B cell (primary cell): ENCODE results near the gene TOM1L2. TPM values are rescaled to one million over a fixed set of nuclear protein-coding genes. Genes with fewer than 3 reads are reported as not detected.

Source experiments
- ATAC-seq: fragments of 200-7000 bp; cut with Tn5 transposase; one replicate; pipeline ENCODE4 v1.10.0; 2021; ENCODE audit warnings: low read depth, mild to moderate bottlenecking, moderate number of reproducible peaks, moderate library complexity
- CTCF ChIA-PET: fragments of 350-600 bp; sonication (Branson Sonifier 250); formaldehyde crosslinking; loops from one replicate; lab custom pipeline; 2021; ENCODE audit warnings: antibody characterized with exemption, inconsistent platforms; lab: Charles Lee
- POLR2A ChIA-PET: fragments of 350-600 bp; sonication (Branson Sonifier 250); formaldehyde crosslinking; loops from one replicate; lab custom pipeline; 2021; ENCODE audit warnings: antibody characterized with exemption; lab: Charles Lee
- DNase-seq: peaks from one replicate; pipeline ENCODE4 v3.0.0; 2013
- H2AFZ ChIP-seq: 2 replicates; pipeline ENCODE4 v1.6.1; 2012; ENCODE audit warnings: mild to moderate bottlenecking, low read depth, low read length; ENCODE audit not compliant: insufficient read depth, poor library complexity, severe bottlenecking
- H3K27ac ChIP-seq, 2 donors: 1 replicate in 1 of 2; 2 replicates in 1 of 2; pipeline ENCODE4 v1.5.1; 2012 to 2013; ENCODE audit warnings: low read length in 2 of 2, mild to moderate bottlenecking in 2 of 2, moderate library complexity in 1 of 2
- H3K27me3 ChIP-seq, 4 experiments: fragments of 200-600 bp in 1 of 4; sonication (generic) in 1 of 4; replicated peaks in 1 of 4; 1 replicate in 2 of 4; 2 replicates in 2 of 4; pipeline versions ENCODE4 v1.6.1 to v1.7.0; 2013 to 2016; ENCODE audit warnings: low read length in 3 of 4, mild to moderate bottlenecking in 2 of 4, mixed read lengths in 1 of 4, moderate library complexity in 1 of 4; ENCODE audit not compliant: insufficient read depth in 4 of 4, control insufficient read depth in 3 of 4; ENCODE audit errors: control extremely low read depth in 1 of 4
- H3K36me3 ChIP-seq, 2 experiments: replicated peaks in 1 of 2; 1 replicate in 1 of 2; 2 replicates in 1 of 2; pipeline versions ENCODE4 v1.6.1 to v1.7.1; 2013; ENCODE audit warnings: low read length in 1 of 2; ENCODE audit not compliant: insufficient read depth in 2 of 2, control insufficient read depth in 1 of 2; ENCODE audit errors: control extremely low read depth in 1 of 2, extremely low read depth in 1 of 2
- H3K4me1 ChIP-seq, 2 donors: fragments of 200-600 bp in 1 of 2; sonication (generic) in 1 of 2; 1 replicate in 1 of 2; 2 replicates in 1 of 2; pipeline versions ENCODE4 v1.5.1 to v1.6.1; 2013 to 2017; ENCODE audit warnings: low read length in 2 of 2; ENCODE audit not compliant: control insufficient read depth in 2 of 2, insufficient read depth in 2 of 2
- H3K4me2 ChIP-seq: replicated peaks from 2 replicates; pipeline ENCODE3; 2012; ENCODE audit warnings: mild to moderate bottlenecking, low read depth, low read length; ENCODE audit not compliant: poor library complexity, severe bottlenecking
- H3K4me3 ChIP-seq, 5 experiments: fragments of 200-600 bp in 1 of 5; sonication (generic) in 1 of 5; 1 replicate in 3 of 5; 2 replicates in 2 of 5; pipeline versions ENCODE4 v1.5.1 to v1.7.0; 2011 to 2016; ENCODE audit warnings: low read length in 4 of 5, mild to moderate bottlenecking in 4 of 5, low read depth in 2 of 5, control low read depth in 1 of 5, moderate library complexity in 1 of 5; ENCODE audit not compliant: insufficient read depth in 1 of 5; ENCODE audit errors: control extremely low read depth in 1 of 5, extremely low read depth in 1 of 5
- H3K79me2 ChIP-seq: fragments of 200-600 bp; sonication (generic); one replicate; pipeline ENCODE4 v1.6.0; 2016; ENCODE audit warnings: low read length; ENCODE audit not compliant: control insufficient read depth, insufficient read depth
- H3K9ac ChIP-seq: fragments of 200-600 bp; sonication (generic); 2 replicates; pipeline ENCODE4 v1.6.1; 2017; ENCODE audit warnings: mild to moderate bottlenecking, low read length, moderate library complexity
- H3K9me3 ChIP-seq, 3 donors: one replicate each; pipeline versions ENCODE4 v1.6.1 to v1.7.1; 2013; ENCODE audit warnings: low read length in 2 of 3; ENCODE audit not compliant: control insufficient read depth in 2 of 3, insufficient read depth in 1 of 3; ENCODE audit errors: control extremely low read depth in 1 of 3
- H4K20me1 ChIP-seq: 2 replicates; pipeline ENCODE4 v1.6.0; 2012; ENCODE audit warnings: mild to moderate bottlenecking, low read length; ENCODE audit not compliant: insufficient read depth, control insufficient read depth, poor library complexity, severe bottlenecking
- H3K27ac Mint-ChIP-seq: one replicate; pipeline ENCODE4 v1.8.0; 2021; ENCODE audit warnings: mixed read lengths
- H3K27me3 Mint-ChIP-seq: one replicate; pipeline ENCODE4 v1.8.0; 2021; ENCODE audit warnings: mixed read lengths
- H3K4me1 Mint-ChIP-seq: one replicate; pipeline ENCODE4 v1.8.0; 2021; ENCODE audit warnings: mixed read lengths
- H3K4me3 Mint-ChIP-seq: one replicate; pipeline ENCODE4 v1.8.0; 2021; ENCODE audit warnings: mixed read lengths
- H3K9me3 Mint-ChIP-seq: one replicate; pipeline ENCODE4 v1.8.0; 2022; ENCODE audit warnings: mixed read lengths; ENCODE audit not compliant: insufficient read depth
- EZH2 ChIP-seq: IDR thresholded peaks from 2 replicates; pipeline ENCODE4 v1.6.1; 2012; ENCODE audit warnings: borderline replicate concordance, low read depth, mild to moderate bottlenecking, moderate library complexity, low read length; ENCODE audit not compliant: insufficient read depth, poor library complexity, severe bottlenecking
- WGBS: methylation state at CpG from one replicate; pipeline ENCODE4 v1.1.5; 2013; ENCODE audit warnings: missing lambda C conversion rate; ENCODE audit not compliant: insufficient coverage; 5-methylcytosine and 5-hydroxymethylcytosine counted together
- intact Hi-C: fragments of 100-400 bp; cut with micrococcal nuclease; formaldehyde crosslinking; loops from one replicate; pipeline ENCODE4 v1.10.0; 2022
- polyA plus RNA-seq: library from polyadenylated mRNA; depleted of rRNA; stranded (reverse); fragments of >200 nt; gene quantifications from 2 replicates; pipeline ENCODE4 v1.2.3, GENCODE V29; 2012
- total RNA-seq, 2 donors: library from RNA; stranded (reverse); fragments of 120-200 nt in 1 of 2; gene quantifications; 1 replicate in 1 of 2; 2 replicates in 1 of 2; pipeline versions ENCODE4 v1.2.3 to v1.2.4, GENCODE V29; 2013 to 2022
- TF ChIP-seq, protein P1 (sequence below): fragments of 200-600 bp; IDR thresholded peaks from one replicate; pipeline ENCODE4 v1.8.0; 2022; ENCODE audit warnings: antibody characterized with exemption, mild to moderate bottlenecking

TOM1L2 gene
- total and polyA plus RNA-seq, 2 donors (not counting 1 experiment from before 2014, with no cell fraction given) = 25.1 to 29.7 TPM

DNA sequence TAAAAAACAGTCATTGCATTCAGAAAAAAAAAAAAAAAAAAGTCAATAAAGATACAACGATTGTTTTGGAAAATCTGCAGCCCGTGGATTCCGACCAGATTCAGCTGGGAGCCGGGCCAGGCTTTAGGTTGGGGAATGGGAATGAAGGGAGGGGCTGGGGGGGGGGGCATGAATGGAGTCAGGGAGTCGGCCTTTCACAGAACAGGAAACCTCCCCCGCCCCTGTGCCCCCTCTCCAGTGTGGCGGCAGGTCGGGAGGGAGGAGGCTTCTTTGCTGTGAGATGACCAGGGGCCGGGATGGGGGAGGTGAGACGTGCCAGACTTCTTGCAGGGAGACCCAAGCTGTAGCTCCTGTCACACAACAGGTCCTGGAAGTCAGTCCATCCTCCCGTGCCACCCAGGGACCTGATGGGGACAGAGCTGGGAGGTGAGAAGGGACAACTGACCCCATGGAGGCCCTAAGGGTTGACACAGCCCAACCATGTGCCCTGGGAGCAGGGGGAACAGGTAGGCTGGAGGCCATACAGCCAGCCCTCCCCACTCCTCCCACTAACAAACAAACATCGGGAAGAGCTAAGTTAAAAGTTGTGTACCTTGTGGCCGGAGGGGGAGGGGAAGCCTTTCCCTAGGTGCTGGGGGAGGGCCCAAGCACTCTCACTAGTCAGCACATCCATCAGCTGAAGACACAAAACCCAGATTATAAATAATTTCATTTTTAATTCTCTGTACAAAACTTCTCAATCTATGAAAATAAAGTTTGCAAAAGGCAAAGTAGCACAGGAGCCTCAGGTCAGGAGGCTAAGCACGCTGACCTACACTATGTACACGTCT lies 160.6 kb downstream of the TOM1L2 start:
- peaks cover 0 to 21% of the 10 kb centered on the region in 2 experiments for H3K36me3 ChIP-seq
- H3K4me3 ChIP-seq = no peak overlapping the region
- no peaks in the 10 kb centered on the region for H3K9me3 ChIP-seq
- WGBS = 88% methylated on average over 10 of the region's 15 CpGs
- DNase-seq (peak; percentile 30), ATAC-seq (no peak)
- ChIA-PET POLR2A (interaction anchor here (1.1 kb wide), 1 partner anchor 25 kb away, joined by 4 read pairs; the partner anchor contains the start of gene SREBF1), CTCF (interaction anchor here (0.6 to 6.4 kb wide), 27 partner anchors 10 to 224 kb away, joined by 3 to 109 read pairs (median 8); partner anchors contain the start of genes RAI1 and SREBF1)
- H3K27me3 ChIP-seq = no peaks in the 10 kb centered on the region
- no peak overlapping the region for H2AFZ ChIP-seq
- Mint-ChIP-seq H3K4me1 (peaks cover 7% of the 10 kb centered on the region), H3K27ac (no peak overlapping the region), H3K4me3 (no peak overlapping the region), H3K27me3 (no peaks in the 10 kb centered on the region), H3K9me3 (no peaks in the 10 kb centered on the region)
- no peaks in the 10 kb centered on the region for H3K79me2 ChIP-seq
- H3K27ac ChIP-seq = no peak overlapping the region
- H4K20me1 ChIP-seq = peaks cover 14% of the 10 kb centered on the region
- intact Hi-C loops = loop anchor here (1.0 kb wide), 2 partner anchors 25 to 49 kb away; partner anchors contain the start of gene SREBF1
- H3K4me2 ChIP-seq = no peak overlapping the region
- H3K4me1 ChIP-seq = peaks cover 0 to 9% of the 10 kb centered on the region in 2 donors
- TF ChIP-seq, protein P1, sequence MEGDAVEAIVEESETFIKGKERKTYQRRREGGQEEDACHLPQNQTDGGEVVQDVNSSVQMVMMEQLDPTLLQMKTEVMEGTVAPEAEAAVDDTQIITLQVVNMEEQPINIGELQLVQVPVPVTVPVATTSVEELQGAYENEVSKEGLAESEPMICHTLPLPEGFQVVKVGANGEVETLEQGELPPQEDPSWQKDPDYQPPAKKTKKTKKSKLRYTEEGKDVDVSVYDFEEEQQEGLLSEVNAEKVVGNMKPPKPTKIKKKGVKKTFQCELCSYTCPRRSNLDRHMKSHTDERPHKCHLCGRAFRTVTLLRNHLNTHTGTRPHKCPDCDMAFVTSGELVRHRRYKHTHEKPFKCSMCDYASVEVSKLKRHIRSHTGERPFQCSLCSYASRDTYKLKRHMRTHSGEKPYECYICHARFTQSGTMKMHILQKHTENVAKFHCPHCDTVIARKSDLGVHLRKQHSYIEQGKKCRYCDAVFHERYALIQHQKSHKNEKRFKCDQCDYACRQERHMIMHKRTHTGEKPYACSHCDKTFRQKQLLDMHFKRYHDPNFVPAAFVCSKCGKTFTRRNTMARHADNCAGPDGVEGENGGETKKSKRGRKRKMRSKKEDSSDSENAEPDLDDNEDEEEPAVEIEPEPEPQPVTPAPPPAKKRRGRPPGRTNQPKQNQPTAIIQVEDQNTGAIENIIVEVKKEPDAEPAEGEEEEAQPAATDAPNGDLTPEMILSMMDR = no peak
- no peak for TF ChIP-seq EZH2
- no peak overlapping the region for H3K9ac ChIP-seq

DNA sequence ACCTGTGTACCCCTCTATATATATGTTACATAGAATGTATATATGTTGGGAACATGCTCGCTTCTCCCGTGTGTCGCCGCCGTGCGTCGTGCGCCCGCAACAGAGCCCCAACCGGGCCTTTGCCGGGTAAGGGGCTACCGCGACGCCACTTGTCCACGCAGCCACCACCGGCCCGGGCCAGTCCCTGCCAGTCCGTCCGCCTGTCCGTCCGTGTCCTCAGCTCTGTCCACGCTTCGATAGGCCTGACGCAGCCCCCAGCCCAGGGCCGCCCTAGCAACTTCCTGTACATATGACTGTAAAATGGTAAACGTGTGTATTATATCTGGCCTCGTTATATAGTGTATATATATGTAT lies 161.3 kb downstream of the TOM1L2 start:
- no peaks in the 10 kb centered on the region for H3K9me3 ChIP-seq
- no peak overlapping the region for H3K4me3 ChIP-seq
- TF ChIP-seq, protein P1 = no peak
- no peak for TF ChIP-seq EZH2
- no peaks in the 10 kb centered on the region for H3K9me3 Mint-ChIP-seq
- no peaks in the 10 kb centered on the region for H3K79me2 ChIP-seq
- no peak overlapping the region for H3K27ac Mint-ChIP-seq
- ChIA-PET POLR2A (no interaction called here), CTCF (interaction anchor here (0.6 to 6.4 kb wide), 16 partner anchors 10 to 222 kb away, joined by 3 to 109 read pairs (median 13); partner anchors contain the start of gene RAI1)
- H3K4me2 ChIP-seq = no peak overlapping the region
- no peak overlapping the region for H2AFZ ChIP-seq
- H3K9ac ChIP-seq = no peak overlapping the region
- peaks cover 0 to 9% of the 10 kb centered on the region in 2 donors for H3K4me1 ChIP-seq
- over 99% methylated on average over 18 of the region's 27 CpGs for WGBS
- H3K27ac ChIP-seq = no peak overlapping the region
- peaks cover 14% of the 10 kb centered on the region for H4K20me1 ChIP-seq
- ATAC-seq = no peak
- no peaks in the 10 kb centered on the region for H3K27me3 Mint-ChIP-seq
- no peaks in the 10 kb centered on the region for H3K27me3 ChIP-seq
- intact Hi-C loops = no loop called here
- no peak for DNase-seq
- peaks cover 7% of the 10 kb centered on the region for H3K4me1 Mint-ChIP-seq
- H3K4me3 Mint-ChIP-seq = no peak overlapping the region
- peaks cover 0 to 18% of the 10 kb centered on the region in 2 experiments for H3K36me3 ChIP-seq
